AML-193 (cell line): Measurements from ENCODE around the gene IL26.
A peak's percentile ranks its signal among the peaks of the same experiment; 100 is the strongest.
"Not testable (repeated sequence)": the region's sequence is repeated elsewhere in the genome, so short reads cannot be mapped to it uniquely, and the experiment has no call there.

ENCODE experiments used
- DNase-seq, 2 experiments: peaks; one replicate each; lab custom pipeline; 2025; lab: John Stamatoyannopoulos, UW

The IL26 gene

DNA sequence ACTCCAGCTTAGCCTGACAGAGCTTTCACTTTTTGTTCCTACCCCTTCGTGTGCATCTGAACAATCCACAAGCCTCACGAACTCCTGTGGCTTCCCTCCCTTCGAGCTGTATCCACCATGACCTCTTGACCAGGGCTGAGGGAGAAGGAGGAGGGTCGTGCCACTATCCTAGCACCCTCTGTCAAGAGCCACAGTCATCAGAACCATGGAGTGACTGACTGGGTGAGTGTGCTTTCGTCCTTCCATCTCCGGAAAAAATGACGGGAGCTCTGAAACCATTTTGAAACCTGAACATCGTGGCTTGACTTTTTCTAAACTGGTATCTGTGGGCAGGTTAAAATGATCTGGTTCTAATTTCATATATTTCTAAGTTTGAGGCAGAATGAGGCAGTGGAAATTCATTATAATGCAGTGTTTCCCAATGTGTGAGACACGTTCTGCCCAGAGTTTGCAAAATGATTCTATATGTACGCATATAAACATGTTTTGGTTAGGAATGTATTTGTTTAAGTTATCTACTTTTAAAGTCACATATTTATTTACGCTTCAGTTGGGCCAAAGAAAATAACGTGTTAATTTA, 27.0 kb downstream of the IL26 start:
- DNase-seq, result no peak

DNA sequence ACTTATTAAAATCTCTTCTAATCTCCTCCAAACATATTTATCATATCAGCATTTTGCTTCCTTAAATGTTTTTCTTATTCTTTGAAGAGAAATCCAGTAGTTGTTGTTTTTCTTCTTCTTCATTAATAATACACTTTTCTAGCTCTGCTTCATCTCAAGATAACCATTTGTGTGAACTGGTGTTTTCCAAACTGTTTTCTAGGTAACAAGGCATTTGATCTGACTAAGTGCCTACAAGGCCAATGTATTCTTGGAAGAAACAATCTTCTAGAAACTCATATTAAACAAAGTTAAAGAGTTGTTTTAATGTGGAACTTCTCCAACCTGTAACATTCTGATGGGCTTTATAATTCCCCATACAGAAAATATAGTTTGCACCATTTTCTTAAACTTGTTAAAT, 35.3 kb downstream of the IL26 start:
- no peak for DNase-seq

DNA sequence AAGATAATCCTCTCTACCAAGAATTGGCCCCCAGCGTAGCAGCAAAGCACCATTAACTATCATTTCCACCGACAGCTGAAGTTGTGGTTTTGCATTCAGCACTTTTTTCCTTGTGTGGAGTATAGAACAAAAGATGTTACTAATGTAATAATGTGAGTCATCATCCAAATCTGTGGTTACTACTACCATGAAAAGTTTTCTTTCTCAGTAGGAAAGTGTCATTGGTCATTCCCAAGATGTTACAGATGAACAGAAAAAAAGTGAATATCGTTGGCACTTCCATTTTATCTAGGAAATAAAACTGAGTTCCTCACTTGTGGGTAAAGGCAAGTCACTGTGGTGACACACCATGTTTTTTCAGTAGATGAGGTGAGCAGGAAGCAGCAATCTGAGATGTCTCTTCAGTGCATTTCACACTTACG, 35.8 kb downstream of the IL26 start:
- DNase-seq, result no peak

DNA sequence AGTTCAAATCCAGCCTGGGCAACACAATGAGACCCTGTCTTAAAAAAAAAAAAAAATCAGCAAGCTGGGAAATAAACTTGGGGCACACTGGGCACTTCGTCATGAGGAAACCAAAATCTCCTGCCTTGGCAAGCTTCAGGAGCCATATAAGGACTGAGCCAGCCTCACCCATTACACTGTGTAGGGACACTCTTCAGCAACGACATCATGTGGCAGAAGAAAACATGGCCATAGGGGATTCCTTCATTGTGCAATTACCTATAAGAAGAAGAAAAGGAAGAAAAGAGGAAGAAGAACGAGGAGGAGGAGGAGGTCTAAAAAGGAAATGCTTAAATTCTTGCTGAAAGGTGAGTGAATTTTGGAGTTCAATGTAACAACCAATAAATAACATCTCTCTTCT, 40.0 kb downstream of the IL26 start:
- DNase-seq, result peak in 1 of 2 experiments; percentile 15

DNA sequence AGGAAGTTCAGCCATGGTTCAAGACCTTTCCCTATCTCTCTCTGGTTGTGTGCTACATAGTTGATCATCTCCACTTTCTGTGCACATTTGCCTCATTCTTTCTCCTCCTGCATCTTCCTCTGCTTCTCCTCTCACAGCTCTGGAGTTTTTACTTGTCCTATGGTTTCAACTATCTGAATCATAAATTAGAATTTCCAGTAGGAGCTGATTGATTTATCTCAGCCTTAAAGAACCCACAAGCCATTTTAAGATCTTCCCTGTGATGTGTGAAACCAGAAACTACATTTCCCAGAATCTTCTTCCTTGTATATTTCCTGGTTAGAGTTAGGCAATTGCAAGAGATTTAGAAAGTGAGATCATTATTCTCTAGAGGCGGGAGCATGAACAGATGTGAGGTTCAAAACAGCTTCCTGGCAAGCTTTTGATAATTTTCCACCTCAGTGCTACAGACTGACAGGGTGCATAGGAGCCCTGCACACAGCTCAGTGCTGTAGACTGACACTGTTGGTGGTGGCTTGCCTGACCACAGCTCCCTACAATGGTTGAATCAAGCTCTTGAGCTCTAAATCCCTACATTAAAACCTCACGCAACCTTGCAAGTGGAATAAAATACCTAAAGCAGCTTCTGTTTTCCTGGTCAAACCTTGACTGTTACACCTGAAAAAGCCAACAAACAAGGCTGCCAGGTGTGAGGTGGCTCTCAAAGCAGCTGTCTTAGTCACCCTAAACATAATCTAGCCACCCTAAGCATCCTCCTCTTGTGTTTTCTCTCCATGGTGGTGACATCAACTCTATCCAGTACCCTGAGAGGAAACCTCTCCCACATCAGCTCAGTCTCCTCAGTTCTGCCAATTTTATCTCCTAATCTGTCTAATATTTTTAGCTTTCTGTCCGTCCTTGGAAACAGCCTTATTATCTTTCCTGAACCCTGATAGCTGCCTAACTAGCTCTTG, 44.5 kb downstream of the IL26 start:
- DNase-seq, result no peak

DNA sequence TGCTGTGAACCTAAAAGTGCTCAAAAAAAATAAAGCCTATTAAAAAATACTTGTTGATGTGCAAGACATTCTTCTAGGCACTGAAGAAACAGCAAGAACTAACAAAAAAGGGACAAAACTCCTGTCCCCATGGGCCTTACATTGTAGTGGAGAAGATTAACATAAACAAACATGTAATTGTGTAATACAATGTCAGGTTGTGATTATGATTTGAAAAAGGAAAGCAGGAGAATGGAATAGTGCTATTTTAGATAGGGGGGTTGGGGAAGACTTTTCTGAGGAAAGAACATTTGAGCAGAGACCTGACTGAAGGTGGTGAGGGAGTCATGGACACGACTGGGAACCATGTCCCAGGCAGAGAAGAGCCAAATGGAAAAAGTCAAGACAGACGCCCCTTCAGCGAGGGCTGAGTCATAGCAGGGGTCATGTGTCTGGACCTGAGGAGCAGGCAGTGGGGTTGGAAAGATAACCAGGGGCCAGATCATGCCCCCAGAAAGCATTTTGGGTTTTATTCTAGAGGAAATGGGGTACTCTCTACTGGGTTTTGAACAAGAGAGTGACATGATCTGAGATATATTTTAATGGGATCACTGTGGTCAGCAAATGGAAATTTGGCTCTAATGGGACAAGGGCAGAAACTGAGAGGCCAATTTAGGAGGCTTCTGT, 46.7 kb downstream of the IL26 start:
- no peak for DNase-seq

DNA sequence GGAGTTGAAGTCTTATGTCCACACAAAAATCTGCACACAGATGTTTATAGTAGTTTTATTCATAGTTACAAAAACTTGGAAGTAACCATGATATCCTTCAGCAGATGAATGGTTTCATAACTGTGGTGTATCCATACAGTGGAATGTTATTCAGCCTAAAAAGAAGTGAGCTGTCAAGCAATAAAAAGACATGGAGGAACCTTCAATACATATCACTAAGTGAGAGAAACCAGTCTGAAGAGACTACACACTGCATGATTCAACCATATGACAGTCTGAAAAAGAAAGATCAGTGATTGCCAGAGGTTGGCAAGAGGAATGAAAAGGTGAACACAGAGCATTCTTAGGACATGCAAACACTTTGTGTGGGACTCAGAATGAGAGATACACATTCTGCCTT, 47.4 kb downstream of the IL26 start:
- no peak for DNase-seq

DNA sequence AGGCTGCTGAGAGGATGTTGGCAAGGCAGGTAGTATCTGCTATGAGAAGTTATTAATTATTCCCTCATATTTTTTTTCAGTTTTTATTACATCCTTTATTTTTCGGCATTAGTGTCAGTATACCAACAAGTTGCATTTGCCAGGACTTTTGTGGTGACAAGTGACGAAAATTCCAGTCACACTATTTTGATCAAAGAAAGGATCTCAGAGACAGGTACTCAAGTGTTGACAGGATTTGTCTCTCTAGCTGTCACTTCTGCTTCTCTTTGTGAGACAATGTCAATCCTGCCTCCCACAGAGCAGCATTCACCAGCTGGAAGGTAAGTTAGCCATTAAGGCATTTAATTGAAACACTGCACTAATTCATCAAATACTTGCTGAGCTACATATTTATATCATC, 48.0 kb downstream of the IL26 start:
- no peak for DNase-seq

DNA sequence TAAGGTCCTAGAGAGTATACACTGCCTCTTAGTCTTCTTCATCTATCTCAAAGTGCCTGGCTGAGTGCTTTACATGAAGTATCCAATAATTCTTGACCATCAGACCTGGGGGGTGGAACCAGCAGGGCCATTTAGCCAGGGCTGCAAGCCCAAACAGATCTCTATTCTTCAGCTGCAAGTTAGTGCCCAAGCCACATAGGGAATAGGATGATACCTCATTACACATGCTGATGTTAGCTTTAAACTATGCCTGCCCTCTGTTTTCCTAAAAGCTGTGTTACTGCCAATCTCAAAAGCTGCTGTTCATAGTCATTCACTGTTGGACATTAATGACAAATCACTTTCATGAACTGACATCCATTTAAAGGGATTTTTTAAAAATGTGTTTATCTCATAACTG, 49.4 kb downstream of the IL26 start:
- DNase-seq, result no peak

DNA sequence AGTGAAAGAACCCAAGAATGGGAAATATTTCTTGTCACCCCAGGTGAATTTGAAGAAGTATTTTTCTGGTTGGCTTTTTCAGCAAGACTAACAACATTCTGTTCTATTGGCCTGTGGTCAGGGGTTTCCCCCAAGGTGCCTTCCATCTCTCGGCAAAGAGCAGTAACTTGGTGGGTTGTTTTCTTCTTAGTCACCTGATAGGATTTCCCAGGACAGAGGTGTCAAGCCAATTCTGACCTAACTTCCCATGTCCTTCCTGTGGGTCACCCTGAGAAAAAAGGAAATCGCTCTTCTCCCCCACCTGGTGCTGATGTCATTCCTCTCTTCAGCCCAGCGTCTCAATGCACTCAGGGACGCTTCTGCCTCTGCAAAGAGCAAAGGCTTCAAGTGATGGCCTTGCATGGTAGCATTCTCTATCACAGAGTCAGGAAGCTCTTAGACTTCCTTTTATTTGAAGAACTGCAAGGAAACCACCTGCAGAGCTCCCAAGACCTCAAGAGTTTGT, 50.0 kb downstream of the IL26 start:
- DNase-seq, result no peak

DNA sequence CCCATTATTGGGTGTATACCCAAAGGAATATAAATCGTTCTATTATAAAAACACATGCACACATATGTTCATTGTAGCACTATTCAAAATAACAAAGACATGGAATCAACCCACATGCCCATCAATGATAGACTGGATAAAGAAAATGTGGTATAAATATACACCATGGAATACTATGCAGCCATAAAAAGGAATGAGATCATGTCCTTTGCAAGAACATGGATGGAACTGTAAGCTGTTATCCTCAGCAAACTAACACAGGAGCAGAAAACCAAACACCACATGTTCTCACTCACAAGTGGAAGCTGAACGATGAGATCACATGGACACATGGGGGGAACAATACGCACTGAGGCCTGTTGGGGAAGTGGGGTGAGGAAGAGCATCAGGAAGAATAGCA, 50.8 kb downstream of the IL26 start:
- DNase-seq, result not testable (repeated sequence)

DNA sequence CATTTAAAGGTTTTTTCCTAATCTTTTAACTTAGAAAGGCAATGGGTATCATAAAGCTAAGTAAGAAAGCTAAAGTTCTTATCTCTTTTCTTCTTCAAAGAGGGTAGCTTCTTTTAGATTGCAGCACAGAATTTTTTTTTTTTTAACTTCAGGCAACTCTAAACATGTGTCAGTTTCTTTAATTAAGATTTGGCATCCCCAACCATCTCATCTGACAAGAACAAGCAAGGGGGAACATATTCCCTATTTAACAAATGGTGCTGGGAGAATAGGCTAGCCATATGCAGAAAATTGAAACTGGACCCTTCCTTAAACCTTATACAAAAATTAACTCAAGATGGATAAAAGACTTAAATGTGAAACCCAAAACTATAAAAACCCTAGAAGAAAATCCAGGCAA, 51.8 kb downstream of the IL26 start:
- DNase-seq, result no peak

DNA sequence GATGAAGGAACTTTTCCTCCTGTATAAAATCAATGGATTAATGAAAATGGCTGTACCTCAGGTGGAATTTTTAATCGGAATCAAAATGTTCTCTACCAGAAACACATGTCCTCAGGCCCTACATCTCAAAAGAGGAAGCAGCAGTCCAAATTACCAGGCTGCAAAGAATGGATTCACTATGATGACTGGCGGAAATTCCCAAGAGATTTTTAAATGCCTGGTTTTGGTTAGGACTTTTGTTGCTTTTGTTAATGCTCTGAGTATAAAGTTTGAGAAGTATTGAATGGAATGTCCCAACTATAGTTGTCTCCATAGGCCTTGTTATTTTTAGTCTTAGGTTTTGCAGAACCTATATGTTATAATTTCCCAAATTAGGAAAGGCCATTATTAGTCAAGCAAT, 54.9 kb downstream of the IL26 start:
- no peak for DNase-seq

DNA sequence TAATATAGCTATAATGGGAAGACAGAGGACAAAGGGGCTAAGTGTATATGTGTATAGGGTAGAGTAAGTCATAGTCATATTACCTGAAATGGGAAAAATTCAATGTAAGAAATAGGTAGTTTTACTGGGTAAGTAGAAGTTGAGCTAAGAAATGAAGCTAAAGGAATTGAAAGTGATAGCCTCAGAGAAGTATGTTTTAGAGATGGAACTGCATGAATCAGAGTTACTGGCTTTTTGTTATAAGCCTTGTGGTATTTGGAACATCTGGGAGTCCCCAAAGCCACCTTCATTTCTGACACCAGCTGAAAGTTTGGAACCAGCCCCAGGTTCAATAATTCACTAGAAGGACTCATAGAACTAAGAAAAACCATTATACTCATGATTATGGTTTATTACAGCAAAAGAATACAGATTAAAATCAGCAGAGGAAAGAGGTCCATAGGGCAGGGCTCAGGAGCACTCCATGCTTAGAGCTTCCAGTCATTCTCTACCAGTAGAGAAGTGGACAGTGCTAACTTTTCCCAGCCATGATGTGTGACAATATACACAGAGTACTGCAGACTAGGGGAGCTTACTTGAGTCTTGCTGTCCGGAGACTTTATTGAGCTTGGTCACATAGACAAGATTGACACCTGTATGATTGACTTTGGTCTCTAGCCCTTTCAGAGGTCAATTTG, 56.3 kb downstream of the IL26 start:
- DNase-seq, result no peak

DNA sequence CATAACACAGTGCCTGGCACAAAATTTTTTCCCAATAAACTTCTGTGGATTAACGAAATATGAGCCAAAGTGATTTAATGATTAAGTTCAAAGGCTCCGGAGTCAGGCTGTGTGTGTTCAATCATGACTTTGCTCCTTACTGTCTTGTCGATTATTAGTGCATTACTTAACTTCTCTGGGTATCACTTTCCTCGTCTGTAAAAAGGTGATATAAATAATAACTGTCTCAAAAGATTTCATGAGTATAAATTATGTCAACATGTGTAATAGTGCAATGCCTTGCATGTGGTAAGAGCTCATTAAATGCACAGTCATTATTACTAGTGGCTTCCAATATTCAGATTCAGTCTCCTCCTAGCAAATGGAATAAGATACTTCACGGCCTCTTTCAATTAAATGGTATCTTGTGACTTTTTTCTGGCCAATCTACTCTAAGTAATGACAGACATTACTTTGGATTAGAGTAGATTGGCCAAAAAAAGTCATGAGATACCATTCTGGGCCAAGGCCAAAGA, 59.2 kb downstream of the IL26 start:
- no peak for DNase-seq

DNA sequence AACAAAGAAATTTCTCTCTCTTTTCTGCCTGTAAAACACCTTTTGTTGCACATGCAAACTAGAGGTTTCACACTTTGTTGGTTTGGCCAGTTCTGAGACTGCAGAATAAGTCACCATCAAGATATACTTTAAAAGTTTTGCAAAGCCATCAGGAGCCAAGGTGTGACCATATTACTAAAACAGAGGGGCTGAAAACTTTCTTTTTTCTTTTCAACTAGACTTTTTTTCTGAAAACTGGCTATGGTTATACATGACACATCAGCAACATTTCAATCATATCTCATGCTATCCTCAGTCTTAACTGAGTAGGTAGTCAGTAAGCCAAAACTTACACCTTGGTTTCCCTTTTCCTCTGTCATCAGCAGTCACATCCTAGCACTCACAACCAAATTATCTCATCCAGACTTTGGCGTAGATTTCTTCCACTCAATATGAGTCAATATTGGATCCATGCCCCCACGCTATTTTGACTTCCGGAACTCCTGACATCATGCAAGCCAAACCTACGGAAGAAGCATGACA, 62.0 kb downstream of the IL26 start:
- no peak for DNase-seq

DNA sequence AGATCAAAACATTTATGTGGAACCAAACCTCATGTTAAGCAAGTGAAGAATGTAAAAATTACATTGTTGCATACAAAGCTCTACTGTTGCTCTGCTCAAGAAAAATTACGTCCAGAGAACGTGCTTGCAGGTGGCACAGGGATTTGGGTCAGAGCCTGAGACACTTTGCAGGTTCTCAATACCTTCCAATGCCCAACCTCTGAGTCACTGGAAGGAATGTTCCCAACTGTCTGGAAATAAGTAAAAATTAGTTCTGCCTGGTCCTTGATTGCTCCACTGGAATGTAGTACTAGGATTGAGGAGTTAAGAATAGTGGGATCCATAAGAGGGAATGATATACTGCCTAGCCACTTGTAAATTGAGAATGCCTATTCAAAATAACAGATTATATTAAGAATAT, 63.2 kb downstream of the IL26 start:
- no peak for DNase-seq

DNA sequence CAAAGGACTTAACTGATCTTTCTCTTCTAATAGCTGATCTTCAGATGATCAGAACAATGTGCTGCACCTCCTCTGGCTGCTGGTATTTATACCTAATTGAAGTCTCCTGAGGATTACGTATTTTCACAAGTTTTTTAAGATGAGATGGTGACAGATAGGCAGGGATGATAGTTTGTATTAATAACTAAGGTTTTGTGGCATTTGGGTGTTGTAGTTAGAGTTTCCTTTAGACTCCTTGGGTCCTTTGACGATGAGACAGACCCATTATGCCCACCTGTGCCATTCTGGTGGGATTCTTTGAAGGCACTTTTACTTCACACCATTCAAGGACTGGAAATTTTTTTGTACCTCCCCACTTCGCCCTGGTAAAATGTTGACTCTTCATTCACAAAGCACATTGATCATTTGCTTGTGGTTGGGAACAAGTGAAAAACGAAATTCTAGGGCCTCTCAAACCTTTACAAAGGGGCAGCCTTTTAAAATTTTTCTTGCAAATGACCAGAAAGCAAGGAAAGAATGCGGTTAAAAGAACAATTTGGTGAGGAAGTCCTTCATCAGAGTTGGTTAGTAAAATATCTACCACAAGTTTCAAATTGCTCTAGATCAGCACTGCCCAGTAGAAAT, 65.8 kb downstream of the IL26 start, which contains the start of gene IFNG:
TSS of gene IFNG (minus strand) at position 60 of the 624 bp plus-strand sequence. CDS start 125 bp downstream, outside the sequence.
- no peak for DNase-seq

DNA sequence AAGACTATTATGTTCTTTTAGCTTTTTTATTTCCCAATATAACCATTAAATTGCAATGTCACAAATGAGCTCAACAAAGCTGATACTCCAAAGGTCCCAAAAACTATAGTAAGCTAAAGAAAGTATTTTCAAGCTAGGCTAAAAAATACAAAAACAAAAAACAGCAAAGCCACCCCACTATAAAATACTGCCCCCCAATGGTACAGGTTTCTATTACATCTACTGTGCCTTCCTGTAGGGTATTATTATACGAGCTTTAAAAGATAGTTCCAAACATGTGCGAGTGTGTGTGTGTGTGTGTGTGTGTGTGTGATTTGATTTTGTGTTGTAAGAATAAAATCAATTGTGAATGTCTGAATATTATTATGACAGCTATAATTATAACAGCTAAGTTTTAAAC, 67.2 kb downstream of the IL26 start:
- peak; percentile 18 to 22 for DNase-seq

DNA sequence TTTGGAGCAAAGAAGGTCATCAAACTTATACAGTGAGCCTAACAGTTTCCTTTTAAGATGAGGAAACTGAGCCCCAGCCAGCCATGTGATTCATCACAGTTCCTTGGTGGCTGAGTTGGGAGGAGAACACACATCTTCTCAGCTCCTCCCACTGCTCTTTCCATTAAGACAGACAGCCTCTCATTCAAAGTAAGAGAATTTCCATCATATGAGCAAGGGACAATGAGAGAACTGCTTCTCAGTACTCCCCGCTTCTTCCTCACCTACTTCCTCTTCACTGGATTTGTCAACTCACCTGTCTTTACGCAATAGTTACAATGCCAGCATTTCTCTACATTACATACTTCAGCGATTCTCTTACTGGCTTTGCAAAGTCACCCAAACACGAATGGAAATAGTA, 68.2 kb downstream of the IL26 start:
- peak in 1 of 2 experiments; percentile 1 for DNase-seq

DNA sequence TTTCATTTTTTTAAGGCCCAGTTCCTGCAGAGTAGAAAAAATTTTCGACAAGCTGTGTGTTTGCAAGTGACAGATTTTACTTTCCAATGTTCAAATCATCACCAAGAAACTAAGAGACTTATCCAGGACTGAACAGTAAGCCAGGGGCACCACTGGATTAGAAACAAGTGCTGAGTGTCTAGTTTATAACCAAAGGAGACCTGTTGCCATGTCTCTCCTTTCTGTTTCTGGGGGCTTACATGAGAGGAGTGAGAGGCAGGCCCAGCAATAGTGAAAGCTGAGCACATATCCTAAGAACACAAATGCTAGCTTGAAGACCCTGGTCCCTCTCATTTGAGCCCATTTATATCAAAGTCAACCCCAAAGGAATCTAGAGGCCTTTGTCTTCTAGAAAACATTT, 69.0 kb downstream of the IL26 start:
- no peak for DNase-seq
